Activated T-cell treated with anti-CD3 and anti-CD28 coated beads for 4 hours (primary cell): ENCODE measurements around the gene MARS2.
A peak's percentile ranks its signal among the peaks of the same experiment; 100 is the strongest.
"Not testable (repeated sequence)": the region's sequence is repeated elsewhere in the genome, so short reads cannot be mapped to it uniquely, and the experiment has no call there.

Source experiments
- DNase-seq: peaks from one replicate; pipeline ENCODE4 v3.0.0-alpha.2; 2020

Gene MARS2

DNA sequence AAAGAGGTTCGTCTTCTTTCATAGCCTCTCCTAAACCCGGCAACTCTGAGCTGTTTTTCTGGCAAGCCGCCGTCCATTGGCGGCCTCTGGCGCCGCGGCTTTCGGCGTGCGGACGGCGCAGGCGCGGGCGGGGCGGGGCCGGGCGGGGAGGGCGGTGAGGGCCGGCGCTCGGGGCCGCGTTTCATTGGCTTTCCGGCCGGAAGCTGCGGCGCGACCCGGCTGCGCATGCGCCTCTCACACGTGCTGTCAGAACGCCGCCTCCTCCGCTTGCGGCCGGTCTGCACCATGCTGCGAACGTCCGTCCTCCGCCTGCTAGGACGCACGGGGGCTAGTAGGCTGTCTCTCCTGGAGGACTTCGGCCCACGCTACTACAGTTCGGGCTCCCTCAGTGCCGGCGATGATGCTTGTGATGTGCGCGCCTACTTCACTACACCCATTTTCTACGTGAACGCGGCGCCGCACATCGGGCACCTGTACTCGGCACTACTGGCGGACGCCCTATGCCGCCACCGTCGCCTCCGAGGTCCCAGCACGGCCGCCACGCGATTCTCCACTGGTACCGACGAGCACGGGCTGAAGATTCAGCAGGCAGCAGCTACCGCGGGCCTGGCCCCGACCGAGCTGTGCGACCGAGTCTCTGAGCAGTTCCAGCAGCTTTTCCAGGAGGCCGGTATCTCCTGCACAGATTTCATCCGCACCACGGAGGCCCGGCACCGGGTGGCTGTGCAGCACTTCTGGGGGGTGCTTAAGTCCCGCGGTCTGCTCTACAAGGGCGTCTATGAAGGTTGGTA is at the start of gene MARS2:
TSS of gene MARS2 (plus strand) at position 249 of the 791 bp plus-strand sequence. CDS start at position 286, 37 bp downstream.
- DNase-seq: peak; percentile 85

DNA sequence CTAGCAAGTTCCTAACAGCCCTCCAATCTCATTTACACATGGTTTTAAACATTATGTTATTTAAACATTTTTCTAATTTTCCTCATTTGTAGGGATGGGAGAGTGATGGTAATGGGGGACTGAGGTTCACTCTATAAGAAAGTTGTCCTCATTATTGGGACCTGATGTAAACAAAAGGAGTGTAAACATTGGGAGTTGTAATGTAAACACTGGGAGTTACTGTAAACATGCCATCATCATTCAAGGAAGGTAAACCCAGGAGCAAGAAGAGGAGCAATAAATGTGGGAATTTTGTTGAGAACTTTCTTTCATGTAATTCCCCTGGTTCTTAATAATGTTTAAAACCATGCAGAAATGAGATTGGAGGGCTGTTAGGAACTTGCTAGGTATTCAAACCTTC is 47.6 kb upstream of the MARS2 start:
- no peak for DNase-seq

DNA sequence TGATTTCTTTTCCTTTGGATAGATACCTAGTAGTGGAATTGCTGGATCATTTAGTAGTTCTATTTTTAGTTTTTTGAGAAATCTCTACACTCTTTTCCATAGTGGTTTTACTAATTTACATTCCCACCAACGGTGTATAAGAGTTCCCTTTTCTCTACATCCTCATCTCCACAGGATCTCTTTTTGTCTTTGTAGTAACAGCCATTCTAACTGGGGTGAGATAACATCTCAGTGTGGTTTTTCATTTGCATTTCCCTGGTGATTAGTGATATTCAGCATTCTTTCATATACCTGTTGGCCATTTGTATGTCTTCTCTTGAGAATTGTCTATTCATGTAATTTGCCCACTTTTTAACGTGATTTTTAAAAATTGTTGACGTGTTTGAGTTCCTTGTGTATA is 43.5 kb upstream of the MARS2 start:
- no peak for DNase-seq

DNA sequence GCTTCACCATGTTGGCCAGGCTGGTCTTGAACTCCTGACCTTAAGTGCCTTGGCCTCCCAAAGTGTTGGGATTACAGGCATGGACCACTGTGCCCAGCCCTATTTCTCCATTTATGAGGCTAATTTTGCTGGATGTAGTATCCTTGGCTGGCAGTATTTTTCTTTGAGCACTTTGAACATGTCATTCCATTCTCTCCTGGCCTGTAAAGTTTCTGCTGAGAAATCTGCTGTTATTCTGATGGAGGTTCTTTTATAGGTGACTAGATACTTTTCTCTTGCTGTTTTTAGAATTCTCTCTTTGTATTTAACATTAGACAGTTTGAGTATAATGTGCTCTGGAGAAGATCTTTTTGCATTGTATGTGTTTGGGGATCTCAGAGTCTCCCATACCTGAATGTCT is 38.9 kb upstream of the MARS2 start:
- no peak for DNase-seq

DNA sequence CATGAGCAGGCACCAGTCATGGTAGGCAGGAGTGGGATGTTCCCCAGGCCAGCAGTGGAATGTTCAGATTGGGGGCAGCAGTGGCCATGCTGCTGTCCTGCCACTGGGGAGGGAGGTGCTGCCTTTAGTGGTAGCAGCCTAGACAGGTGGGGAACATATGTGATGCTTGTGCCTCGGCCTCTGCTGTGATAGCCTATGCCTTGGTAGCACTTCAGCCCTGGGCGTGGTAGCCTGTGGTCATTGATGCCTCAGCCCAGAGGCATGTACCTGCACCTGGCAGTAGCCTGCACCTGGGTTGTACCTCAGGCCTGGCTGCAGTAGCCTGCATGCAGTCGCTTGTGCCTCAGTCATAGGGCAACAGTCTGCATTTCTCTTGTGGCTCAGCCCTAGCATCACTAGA is 36.9 kb upstream of the MARS2 start:
- no peak for DNase-seq

DNA sequence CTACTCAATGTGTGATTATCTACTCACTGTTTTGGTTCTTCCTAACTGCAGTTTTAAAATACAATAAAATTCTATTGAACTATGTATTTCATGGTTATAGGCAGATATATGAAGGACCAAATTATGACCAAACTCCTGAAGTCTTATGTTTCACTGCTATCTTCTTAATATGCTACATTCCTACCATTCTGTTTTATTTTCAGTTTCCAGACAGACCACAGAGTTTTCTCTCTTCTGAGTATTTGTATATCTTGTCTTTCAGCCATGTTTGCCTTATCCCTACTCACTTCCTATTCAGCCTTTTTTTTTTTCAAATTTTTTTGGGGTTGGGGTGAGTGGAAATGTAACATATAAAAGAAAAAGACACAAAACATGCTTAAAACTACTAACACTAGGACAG is 36.1 kb upstream of the MARS2 start:
- no peak for DNase-seq

DNA sequence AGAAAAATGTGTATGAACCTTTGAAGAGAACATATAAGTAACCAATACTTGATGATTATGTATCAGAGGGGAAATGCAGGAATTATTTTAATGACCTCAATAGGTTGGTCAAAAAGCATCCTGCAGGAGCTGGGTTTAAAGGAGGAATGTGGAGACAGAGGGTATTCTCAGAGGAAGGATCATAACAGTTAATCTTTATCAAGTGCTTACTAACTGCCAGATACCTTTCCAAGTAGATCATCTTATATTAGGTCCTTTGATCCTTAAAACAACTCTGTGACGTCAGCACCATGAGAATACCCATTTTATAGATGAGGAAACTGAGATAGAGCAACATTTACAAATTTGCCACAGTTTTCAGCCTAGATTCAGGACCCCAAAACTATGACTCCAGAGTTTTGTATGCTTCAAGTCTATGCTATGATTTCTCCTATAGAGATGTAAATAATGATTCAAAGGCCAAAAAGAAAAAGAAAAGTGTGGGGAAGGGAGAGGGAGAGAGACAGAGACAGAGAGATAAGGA is 32.7 kb upstream of the MARS2 start:
- DNase-seq: no peak

DNA sequence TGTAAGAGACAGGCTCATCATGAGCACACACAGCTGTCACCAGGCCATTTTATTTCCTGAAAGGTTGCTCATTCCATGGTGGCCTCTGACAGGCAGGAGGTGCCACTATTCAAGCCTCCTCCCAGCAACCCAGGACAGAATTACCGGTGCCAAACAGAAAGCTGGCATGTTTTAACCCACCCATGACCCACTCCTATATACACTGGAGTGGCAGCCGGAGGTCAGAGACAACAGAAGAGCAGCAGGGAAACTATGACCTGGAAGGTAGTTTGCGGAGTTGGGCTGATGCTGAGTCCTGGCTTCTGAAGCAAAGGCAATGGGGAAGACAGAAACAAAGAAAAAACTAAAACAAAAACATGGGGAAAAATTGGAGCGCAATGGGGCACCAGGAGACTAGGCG is 32.1 kb upstream of the MARS2 start:
- no peak for DNase-seq

DNA sequence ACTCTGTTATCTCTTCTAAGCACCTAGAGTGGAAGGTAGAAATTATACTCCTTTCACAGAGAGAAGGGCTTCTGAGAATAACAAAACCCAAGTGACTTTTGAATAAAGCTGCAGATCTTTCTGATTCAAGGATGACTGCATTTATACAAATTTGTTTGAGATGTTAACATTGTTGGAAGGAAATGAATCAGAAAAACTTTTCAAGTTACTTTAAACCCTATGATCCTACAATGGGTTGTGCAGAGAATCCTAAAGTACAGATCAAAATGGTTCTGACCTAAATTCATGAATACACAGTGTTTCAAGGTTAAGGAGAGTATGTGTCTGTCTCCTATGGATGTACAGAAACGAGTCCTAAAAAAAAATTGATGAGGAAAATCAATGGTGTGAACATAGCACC is 31.6 kb upstream of the MARS2 start:
- no peak for DNase-seq

DNA sequence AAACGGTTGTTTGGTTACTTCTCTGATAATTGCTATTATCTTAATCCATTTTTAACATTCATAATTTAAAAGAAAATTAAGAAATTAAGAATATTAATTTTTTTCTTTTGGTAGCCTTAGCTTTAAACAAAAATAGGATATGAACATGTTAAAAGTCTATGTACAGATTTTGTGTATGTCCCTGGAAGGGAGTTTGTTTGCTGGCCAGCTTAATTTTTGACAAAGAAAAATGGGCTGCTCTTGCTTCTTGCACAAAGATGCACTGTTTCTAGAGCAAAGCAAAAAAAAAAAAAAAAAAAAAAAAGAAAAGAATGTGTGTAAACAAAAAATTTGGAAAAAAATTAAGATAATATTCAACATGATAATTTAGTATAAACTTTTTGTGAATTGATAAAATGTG is 31.1 kb upstream of the MARS2 start:
- DNase-seq: no peak

DNA sequence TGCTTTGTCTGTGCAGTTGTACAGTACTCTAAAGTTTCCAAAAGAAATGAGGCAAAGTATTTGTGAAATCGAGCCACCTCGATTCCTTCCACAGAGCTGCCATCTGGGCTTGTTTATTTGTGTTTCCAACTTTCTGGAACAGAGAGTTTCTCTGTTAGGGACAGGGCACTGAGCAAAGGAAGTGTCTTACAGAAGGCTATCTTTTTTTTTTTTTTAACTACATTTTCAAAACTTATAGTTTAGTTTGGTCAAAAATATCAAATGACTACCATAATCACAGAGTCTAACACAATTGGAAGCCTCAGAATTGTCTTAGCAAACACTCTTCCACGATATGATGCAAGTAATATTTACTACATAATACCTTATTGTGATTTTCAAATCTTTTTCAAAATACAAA is 30.6 kb upstream of the MARS2 start:
- no peak for DNase-seq

DNA sequence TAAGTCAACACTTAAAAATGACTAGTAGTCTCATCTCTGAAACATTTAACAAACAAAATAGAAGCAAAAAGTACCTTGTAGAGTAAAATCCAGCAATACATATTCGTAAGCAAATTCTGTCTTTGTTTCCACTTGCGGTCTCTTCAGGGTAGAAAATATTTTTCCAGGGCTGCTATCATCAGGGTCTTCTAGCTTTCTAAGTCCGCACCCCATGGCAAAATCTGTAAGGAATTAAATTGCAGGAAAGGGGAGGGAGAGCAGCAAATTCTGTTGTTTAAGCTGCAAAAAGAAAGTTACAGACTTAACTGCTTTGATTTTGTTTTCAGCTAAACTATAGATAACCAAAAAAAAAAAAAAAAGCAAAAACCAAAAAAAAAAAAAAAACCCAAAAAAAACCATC is 29.9 kb upstream of the MARS2 start, which contains the start of gene RFTN2:
TSS of gene RFTN2 (minus strand) at position 342 of the 400 bp plus-strand sequence. CDS start at position 213, 129 bp downstream.
- no peak for DNase-seq

DNA sequence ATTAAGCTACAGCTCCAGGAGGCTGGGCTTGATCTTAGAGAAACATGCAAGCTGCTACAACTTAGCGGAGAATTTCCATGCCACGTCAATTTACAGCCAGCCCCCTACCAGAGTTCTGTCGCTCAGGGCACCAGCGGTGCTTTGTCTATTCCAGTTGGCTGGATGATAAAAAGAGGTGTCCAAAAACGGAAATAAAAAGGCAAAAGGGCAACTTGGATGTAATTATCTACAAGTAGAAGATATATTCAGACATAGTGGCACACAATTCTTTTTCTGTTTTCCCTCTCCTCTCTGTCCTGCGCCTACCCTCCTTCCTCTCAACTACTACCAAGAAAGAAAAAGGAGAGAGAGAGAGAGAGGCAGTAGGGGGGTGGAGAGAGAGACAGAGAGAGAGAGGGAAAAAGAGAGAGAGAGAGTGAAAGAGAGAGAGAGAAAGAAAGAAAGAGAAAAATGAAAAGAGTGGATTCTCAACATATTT is 29.4 kb upstream of the MARS2 start:
- DNase-seq: no peak

DNA sequence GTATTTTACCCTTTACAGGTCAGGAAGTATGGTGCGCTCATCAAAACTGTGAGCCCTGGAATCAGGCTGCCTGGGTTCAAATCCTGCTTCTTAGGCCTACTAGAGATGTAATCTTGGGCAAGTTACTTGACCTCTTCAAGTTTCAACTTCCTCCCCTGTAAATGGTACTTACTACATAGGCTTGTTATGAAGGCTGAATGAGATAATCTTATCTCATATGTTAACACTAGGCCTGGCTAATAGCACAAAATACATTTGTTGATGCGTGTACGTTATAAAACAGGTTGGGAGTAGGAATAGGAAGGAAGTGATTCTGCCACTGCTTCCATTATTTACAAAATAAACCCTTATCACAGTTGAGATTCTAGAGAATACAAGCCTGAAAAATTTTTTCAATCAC is 28.1 kb upstream of the MARS2 start:
- DNase-seq: no peak

DNA sequence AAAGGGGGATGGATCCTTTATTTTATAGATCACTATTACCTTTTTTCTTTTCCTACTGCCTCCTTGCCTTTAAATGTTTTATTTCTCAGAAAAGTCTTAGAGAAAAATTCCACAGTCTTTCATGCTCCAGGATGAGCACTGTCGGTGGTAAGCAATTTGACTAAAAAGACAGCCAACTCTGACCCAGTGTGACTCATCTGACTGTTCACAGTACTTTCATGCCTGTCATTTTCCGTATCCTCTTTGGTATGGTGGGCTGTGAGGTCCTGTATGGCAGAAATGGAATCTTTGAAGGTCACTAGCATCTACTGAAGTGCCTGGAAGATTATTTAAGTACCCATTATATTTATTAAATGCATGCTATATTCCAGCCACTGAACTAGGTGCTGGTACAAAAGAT is 27.7 kb upstream of the MARS2 start:
- no peak for DNase-seq

DNA sequence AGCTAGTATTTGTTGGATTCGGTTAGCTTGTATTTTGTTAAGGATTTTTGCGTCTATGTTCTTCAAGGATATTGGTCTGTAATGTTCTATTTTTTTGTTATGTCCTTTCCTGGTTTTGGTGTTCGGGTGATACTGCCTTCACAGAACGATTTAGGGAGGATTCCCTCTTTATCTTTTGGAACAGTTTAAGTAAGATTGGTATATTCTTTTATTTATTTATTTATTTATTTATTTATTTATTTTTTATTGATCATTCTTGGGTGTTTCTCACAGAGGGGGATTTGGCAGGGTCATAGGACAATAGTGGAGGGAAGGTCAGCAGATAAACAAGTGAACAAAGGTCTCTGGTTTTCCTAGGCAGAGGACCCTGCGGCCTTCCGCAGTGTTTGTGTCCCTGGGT is 10.0 kb upstream of the MARS2 start:
- not testable (repeated sequence) for DNase-seq

DNA sequence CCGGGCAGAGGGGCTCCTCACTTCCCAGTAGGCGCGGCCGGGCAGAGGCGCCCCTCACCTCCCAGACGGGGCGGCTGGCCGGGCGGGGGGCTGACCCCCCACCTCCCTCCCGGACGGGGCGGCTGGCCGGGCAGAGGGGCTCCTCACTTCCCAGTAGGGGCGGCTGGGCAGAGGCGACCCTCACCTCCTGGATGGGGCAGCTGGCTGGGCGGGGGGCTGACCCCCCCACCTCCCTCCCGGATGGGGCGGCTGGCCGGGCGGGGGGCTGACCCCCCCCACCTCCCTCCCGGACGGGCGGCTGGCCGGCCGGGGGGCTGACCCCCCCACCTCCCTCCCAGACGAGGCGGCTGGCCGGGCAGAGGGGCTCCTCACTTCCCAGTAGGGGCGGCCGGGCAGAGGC is 9.2 kb upstream of the MARS2 start:
- DNase-seq: not testable (repeated sequence)

DNA sequence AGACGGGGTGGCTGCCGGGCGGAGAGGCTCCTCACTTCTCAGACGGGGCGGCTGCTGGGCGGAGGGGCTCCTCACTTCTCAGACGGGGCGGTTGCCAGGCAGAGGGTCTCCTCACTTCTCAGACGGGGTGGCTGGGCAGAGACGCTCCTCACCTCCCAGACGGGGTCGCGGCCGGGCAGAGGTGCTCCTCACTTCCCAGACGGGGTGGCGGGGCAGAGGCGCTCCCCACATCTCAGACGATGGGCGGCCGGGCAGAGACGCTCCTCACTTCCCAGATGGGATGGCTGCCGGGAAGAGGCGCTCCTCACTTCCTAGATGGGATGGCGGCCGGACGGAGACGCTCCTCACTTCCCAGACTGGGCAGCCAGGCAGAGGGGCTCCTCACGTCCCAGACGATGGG is 8.6 kb upstream of the MARS2 start:
- DNase-seq: not testable (repeated sequence)

DNA sequence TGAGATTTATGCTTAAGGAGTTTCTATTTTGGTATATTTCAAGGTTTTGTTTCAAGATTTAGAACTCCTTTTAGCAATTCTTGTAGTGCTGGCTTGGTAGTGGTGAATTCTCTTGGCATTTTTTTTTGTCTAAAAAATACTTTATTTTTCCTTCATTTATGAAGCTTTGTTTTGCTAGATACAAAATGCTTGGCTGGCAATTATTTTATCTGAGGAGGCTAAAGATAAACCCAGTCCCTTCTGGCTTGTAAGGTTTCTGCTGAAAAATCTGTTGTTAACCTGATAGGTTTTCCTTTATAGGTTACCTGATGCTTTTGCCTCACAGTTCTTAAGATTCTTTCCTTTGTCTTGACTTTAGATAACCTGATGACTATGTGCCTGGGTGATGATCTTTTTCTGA is 5.4 kb upstream of the MARS2 start:
- DNase-seq: not testable (repeated sequence)

DNA sequence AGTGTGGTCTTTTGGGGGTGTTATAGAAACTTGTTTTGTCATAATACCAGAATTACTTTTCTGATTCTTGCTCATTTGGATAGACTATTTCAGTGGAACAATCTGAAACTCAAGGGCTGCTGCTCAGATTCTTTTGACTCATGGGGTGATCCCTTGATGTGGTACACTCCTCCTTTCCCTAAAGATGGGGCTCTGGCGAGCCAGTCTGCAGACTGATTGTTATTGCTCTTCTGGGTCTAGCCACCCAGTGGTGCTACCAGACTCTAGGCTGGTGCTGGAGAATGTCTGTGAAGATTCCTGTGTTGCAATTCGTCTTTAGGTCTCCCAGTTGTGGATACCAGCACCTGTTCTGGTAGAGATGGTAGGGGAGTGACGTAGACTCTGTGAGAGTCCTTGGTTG is 4.2 kb upstream of the MARS2 start:
- no peak for DNase-seq

DNA sequence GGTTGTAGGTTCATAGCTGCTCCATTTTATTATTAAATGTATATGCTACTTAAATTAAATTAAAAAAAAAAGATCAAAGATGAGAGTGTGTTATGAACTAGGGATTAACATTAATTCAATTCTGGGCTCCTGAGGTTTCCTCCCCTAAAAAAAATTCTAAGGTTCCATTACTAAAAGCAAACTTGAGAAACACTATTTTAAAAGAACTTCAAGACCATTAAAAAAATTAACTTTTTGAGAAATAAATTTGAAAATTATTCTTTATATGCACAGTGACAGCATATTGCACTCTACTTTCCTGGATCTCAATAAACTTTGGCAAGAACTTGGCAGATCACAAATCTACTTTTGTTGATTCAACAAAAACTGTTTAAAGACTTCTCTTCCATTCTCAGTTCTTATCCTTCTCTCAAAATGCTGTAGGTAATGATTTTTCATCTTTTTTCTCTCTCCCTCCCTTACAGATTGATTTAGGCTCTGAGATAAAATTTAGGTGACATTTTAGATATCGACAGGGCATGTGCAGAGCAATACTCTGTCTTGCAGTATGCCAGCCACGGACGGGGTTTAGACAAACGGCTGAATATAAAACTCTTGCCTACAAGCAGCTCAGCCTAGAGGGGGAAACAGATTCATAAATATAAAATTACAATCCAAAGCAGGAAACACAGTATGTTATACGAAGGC is 592 bp upstream of the MARS2 start:
- no peak for DNase-seq

DNA sequence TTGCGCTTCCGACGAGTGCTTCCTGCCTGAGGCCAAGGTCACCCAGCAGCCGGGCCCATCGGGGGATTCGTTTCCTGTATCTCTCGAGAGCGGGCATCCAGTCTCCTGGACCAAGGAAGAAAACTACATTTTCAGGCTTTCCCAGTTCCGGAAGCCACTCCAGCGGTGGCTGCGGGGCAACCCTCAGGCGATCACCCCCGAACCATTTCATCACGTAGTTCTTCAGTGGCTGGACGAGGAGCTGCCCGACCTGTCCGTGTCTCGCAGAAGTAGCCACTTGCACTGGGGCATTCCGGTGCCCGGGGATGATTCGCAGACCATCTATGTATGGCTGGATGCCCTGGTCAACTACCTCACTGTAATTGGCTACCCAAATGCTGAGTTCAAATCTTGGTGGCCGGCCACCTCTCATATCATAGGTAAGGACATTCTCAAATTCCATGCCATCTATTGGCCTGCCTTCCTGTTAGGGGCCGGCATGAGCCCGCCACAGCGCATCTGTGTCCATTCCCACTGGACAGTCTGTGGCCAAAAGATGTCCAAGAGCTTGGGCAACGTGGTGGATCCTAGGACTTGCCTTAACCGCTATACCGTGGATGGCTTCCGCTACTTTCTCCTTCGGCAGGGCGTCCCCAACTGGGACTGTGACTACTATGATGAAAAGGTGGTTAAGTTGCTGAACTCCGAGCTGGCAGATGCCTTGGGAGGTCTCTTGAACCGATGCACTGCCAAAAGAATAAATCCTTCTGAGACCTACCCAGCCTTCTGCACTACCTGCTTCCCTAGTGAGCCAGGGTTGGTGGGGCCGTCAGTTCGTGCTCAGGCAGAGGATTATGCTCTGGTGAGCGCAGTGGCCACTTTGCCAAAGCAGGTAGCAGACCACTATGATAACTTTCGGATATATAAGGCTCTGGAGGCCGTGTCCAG is 1.0 kb downstream of the MARS2 start:
- no peak for DNase-seq

DNA sequence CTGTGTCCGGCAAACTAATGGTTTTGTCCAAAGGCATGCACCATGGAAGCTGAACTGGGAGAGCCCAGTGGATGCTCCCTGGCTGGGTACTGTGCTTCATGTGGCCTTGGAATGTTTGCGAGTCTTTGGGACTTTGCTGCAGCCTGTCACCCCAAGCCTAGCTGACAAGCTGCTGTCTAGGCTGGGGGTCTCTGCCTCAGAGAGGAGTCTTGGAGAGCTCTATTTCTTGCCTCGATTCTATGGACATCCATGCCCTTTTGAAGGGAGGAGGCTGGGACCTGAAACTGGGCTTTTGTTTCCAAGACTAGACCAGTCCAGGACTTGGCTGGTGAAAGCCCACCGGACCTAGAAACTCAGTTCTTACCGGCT is 1.7 kb downstream of the MARS2 start:
- DNase-seq: no peak
